IMR-90 (cell line): ENCODE data around the gene DPYD.

Source experiments
- CTCF ChIP-seq: conservative IDR thresholded peaks from 2 replicates; pipeline ENCODE4 v1.5.1; 2012; ENCODE audit warnings: mild to moderate bottlenecking, low read depth, low read length, improper control_type of control experiment
- FOS ChIP-seq: fragments of 150-350 bp; IDR thresholded peaks from 2 replicates; pipeline ENCODE4 v1.6.1; 2016; ENCODE audit warnings: low read depth, low read length
- POLR2A ChIP-seq: IDR thresholded peaks from 2 replicates; pipeline ENCODE4 v1.6.1; 2012; ENCODE audit warnings: mild to moderate bottlenecking, low read depth, low read length

GRCh38 chr1:97073936-97074335, 846.9 kb downstream of the DPYD start:
- no peak for TF ChIP-seq CTCF
- no peak for TF ChIP-seq FOS
- no peak for TF ChIP-seq POLR2A
